Measurements from ENCODE around the gene MCFD2. TPM values are rescaled to one million over a fixed set of nuclear protein-coding genes. Genes with fewer than 3 reads are reported as not detected.

Gene MCFD2
- total RNA-seq, 1 donor from 2014 or later, result 111 TPM

DNA sequence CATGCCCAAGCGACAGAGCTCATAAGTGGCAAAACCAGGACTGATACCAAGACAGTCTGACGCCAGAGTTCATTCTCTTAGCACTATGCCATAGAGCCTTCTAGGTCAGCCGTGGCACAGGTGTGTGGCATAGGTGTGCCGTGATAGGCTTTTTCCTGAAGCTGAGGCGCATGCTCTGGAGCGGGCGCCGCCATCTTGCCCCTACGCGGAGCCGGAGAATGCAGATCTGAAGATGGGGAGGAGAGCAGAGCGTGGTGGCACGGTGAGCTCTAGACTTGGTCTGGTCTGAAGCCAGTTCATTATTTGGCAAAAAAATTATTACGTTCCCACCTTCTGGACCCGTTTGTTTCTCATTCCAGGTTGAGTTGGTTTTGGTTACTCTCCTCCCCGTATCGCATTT lies 16.6 kb downstream of the MCFD2 start:
- Histone ChIP-seq H3F3A (ENCODE audit: low read depth) (no peaks in the 10 kb centered on the region), H3K27ac (no peak overlapping the region), H2AFZ (replicated peaks) (no peak overlapping the region), H3K4me1 (no peaks in the 10 kb centered on the region), H3K9ac (no peak overlapping the region), H3K4me2 (no peak overlapping the region), H3K79me2 (ENCODE audit: low read depth) (no peaks in the 10 kb centered on the region), H4K20me1 (ENCODE audit: low read depth) (no peaks in the 10 kb centered on the region), H3K9me3 (ENCODE audit: low read depth) (no peaks in the 10 kb centered on the region), H3K27me3 (no peaks in the 10 kb centered on the region), H3K4me3 (no peak overlapping the region), H3K36me3 (no peaks in the 10 kb centered on the region)
- H3K4me3 Mint-ChIP-seq, result no peak overlapping the region
- H3K9me3 Mint-ChIP-seq, result no peaks in the 10 kb centered on the region
- H3K27ac Mint-ChIP-seq, result no peak overlapping the region
- H3K27me3 Mint-ChIP-seq (ENCODE audit: insufficient read depth, low read depth), result peaks cover 4% of the 10 kb centered on the region
- DNase-seq (ENCODE audit: low spot score), result no peak
- H3K36me3 Mint-ChIP-seq, result peaks cover 6% of the 10 kb centered on the region
- H3K4me1 Mint-ChIP-seq, result no peaks in the 10 kb centered on the region
- TF ChIP-seq, protein P1, sequence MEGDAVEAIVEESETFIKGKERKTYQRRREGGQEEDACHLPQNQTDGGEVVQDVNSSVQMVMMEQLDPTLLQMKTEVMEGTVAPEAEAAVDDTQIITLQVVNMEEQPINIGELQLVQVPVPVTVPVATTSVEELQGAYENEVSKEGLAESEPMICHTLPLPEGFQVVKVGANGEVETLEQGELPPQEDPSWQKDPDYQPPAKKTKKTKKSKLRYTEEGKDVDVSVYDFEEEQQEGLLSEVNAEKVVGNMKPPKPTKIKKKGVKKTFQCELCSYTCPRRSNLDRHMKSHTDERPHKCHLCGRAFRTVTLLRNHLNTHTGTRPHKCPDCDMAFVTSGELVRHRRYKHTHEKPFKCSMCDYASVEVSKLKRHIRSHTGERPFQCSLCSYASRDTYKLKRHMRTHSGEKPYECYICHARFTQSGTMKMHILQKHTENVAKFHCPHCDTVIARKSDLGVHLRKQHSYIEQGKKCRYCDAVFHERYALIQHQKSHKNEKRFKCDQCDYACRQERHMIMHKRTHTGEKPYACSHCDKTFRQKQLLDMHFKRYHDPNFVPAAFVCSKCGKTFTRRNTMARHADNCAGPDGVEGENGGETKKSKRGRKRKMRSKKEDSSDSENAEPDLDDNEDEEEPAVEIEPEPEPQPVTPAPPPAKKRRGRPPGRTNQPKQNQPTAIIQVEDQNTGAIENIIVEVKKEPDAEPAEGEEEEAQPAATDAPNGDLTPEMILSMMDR (IDR thresholded peaks at IDR 0.05), result no peak
- TF ChIP-seq EZH2phosphoT487 (IDR thresholded peaks at IDR 0.05) (no peak), EZH2 (IDR thresholded peaks at IDR 0.05) (no peak)

GRCh38 chr2:46898024-46898423 lies 17.6 kb downstream of the MCFD2 start:
- no peak overlapping the region for H3K4me3 ChIP-seq
- Mint-ChIP-seq H3K4me3 (no peak overlapping the region), H3K9me3 (no peaks in the 10 kb centered on the region), H3K36me3 (peaks cover 1% of the 10 kb centered on the region), H3K27me3 (ENCODE audit: insufficient read depth, low read depth) (peaks cover 4% of the 10 kb centered on the region), H3K27ac (no peak overlapping the region), H3K4me1 (no peaks in the 10 kb centered on the region)
- TF ChIP-seq, protein P1 (IDR thresholded peaks at IDR 0.05), result no peak
- TF ChIP-seq EZH2phosphoT487 (IDR thresholded peaks at IDR 0.05) (no peak), EZH2 (IDR thresholded peaks at IDR 0.05) (no peak)
- H4K20me1 ChIP-seq (ENCODE audit: low read depth), result no peaks in the 10 kb centered on the region
- H3F3A ChIP-seq (ENCODE audit: low read depth), result no peaks in the 10 kb centered on the region
- no peak overlapping the region for H3K27ac ChIP-seq
- no peaks in the 10 kb centered on the region for H3K79me2 ChIP-seq (ENCODE audit: low read depth)
- no peak for DNase-seq (ENCODE audit: low spot score)
- H3K36me3 ChIP-seq, result no peaks in the 10 kb centered on the region
- H3K9me3 ChIP-seq (ENCODE audit: low read depth), result no peaks in the 10 kb centered on the region
- no peak overlapping the region for H3K4me2 ChIP-seq
- no peak overlapping the region for H2AFZ ChIP-seq (replicated peaks)
- H3K27me3 ChIP-seq, result no peaks in the 10 kb centered on the region
- no peaks in the 10 kb centered on the region for H3K4me1 ChIP-seq
- no peak overlapping the region for H3K9ac ChIP-seq

- H3K4me1 Mint-ChIP-seq, result peaks cover 7% of the 10 kb centered on the region
- Histone ChIP-seq H3K79me2 (ENCODE audit: low read depth) (no peaks in the 10 kb centered on the region), H2AFZ (replicated peaks) (no peak overlapping the region), H3K36me3 (no peaks in the 10 kb centered on the region), H3K4me1 (no peaks in the 10 kb centered on the region), H3K9ac (no peak overlapping the region), H3K27ac (no peak overlapping the region), H3F3A (ENCODE audit: low read depth) (no peaks in the 10 kb centered on the region), H3K4me3 (no peak overlapping the region), H4K20me1 (ENCODE audit: low read depth) (no peaks in the 10 kb centered on the region), H3K9me3 (ENCODE audit: low read depth) (no peaks in the 10 kb centered on the region), H3K4me2 (no peak overlapping the region), H3K27me3 (no peaks in the 10 kb centered on the region)
- no peaks in the 10 kb centered on the region for H3K9me3 Mint-ChIP-seq
- no peak for DNase-seq (ENCODE audit: low spot score)
- TF ChIP-seq, protein P1 (IDR thresholded peaks at IDR 0.05), result no peak
- TF ChIP-seq EZH2 (IDR thresholded peaks at IDR 0.05) (no peak), EZH2phosphoT487 (IDR thresholded peaks at IDR 0.05) (no peak)
- no peak overlapping the region for H3K27ac Mint-ChIP-seq
- no peaks in the 10 kb centered on the region for H3K27me3 Mint-ChIP-seq (ENCODE audit: insufficient read depth, low read depth)
- H3K4me3 Mint-ChIP-seq, result no peak overlapping the region
- no peaks in the 10 kb centered on the region for H3K36me3 Mint-ChIP-seq
Measured at GRCh38 chr2:46893269-46893939, 22.2 kb downstream of the MCFD2 start.

Data from neural progenitor cell (in vitro differentiated cells).